GM20000 (cell line): ENCODE data around the gene ZFAND6.
"Not testable (repeated sequence)": the region's sequence is repeated elsewhere in the genome, so short reads cannot be mapped to it uniquely, and the experiment has no call there.

Experiments
- DNase-seq: peaks from one replicate; pipeline ENCODE4 v3.0.0; 2012; ENCODE audit warnings: low spot score
- CTCF ChIP-seq: IDR thresholded peaks from 2 replicates; pipeline ENCODE4 v1.5.1; 2012; ENCODE audit warnings: mild to moderate bottlenecking, control low read depth; ENCODE audit errors: extremely low read depth, missing control alignments

The ZFAND6 gene

GRCh38 chr15:80114114-80114513, 54.6 kb downstream of the ZFAND6 start:
- DNase-seq: no peak
- no peak for TF ChIP-seq CTCF

- no peak for TF ChIP-seq CTCF
- DNase-seq: no peak
Observed at GRCh38 chr15:80115021-80115420, 55.5 kb downstream of the ZFAND6 start.

DNA sequence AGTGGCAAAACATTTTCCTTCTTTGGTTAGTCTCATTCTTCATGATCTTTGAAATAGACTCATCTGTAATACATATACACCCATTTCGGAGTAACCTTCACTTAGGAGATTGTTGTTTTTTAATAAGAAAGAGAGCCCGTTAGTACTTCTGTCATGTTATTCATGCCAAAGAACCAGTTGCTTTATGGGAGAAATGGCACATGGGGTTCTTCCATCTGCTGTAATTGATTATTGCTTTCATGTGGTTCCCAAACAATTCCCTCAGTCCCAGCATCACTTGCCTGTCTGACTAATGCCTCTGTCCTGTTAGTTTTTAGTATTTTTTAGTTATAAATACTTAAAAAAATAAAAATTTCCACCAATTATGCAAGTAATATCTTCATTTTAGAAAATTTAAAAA, 59.5 kb downstream of the ZFAND6 start:
- no peak for DNase-seq
- TF ChIP-seq CTCF: no peak

- no peak for DNase-seq
- TF ChIP-seq CTCF: no peak
Observed at GRCh38 chr15:80120636-80121035, 61.2 kb downstream of the ZFAND6 start.

- DNase-seq: no peak
- no peak for TF ChIP-seq CTCF
Observed at GRCh38 chr15:80121546-80121945, 62.1 kb downstream of the ZFAND6 start.

DNA sequence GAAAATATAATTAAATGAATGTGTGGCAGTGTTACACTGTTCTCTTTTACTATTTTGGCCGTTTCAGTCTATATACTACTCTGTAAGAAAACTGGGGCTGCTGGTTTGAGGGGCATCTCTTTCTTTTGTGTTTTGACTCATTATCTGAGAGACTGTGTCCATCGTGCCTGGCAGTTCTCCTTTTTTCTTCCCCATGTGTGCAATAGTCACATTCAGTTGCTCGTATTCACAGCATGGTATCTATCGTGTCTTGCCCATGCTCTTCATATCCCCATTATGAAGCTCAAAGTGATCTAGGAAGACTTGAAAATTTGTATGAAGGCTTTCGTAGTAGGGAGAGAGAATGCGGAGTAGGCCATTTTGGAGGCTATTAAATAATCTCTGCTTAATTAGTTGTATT, 63.6 kb downstream of the ZFAND6 start:
- TF ChIP-seq CTCF: no peak
- no peak for DNase-seq

- not testable (repeated sequence) for DNase-seq
Observed at GRCh38 chr15:80127253-80127652, 67.8 kb downstream of the ZFAND6 start.

- no peak for DNase-seq
- no peak for TF ChIP-seq CTCF
Observed at GRCh38 chr15:80127911-80128310, 68.4 kb downstream of the ZFAND6 start.
